H1 (cell line): Measurements from ENCODE around the gene LRRC4C. TPM values are rescaled to one million over a fixed set of nuclear protein-coding genes. Genes with fewer than 3 reads are reported as not detected.

ENCODE experiments used
- CTCF ChIA-PET: fragments of 300-600 bp; sonication (Branson Sonifier 250); formaldehyde crosslinking; loops from one replicate; lab custom pipeline; 2021; ENCODE audit not compliant: partially characterized antibody; lab: Charles Lee
- POLR2A ChIA-PET: fragments of 300-600 bp; sonication (Branson Sonifier 250); formaldehyde crosslinking; loops from one replicate; lab custom pipeline; 2021; ENCODE audit warnings: inconsistent platforms; ENCODE audit not compliant: partially characterized antibody; lab: Charles Lee
- DNase-seq, 2 experiments: peaks; one replicate each; pipeline versions ENCODE4 v3.0.0 to v3.0.0-alpha.2; 2010 to 2022; ENCODE audit warnings: low spot score in 2 of 2, low read depth in 1 of 2, mixed read lengths in 1 of 2
- FAIRE-seq: peaks from 2 replicates; lab custom pipeline; 2011; peaks lifted over from hg19 to GRCh38; lab: Jason Lieb, UNC
- H2AFZ ChIP-seq: 2 replicates; pipeline ENCODE4 v1.8.1; 2012; ENCODE audit warnings: low read length, inconsistent platforms
- H2AK5ac ChIP-seq: 2 replicates; pipeline ENCODE4 v1.6.1; 2013; ENCODE audit warnings: low read depth, low read length
- H2BK120ac ChIP-seq: replicated peaks from 2 replicates; pipeline ENCODE3; 2013; ENCODE audit warnings: low read depth, low read length, inconsistent platforms
- H2BK12ac ChIP-seq: 2 replicates; pipeline ENCODE4 v1.6.1; 2013; ENCODE audit warnings: low read depth, low read length
- H2BK15ac ChIP-seq: 2 replicates; pipeline ENCODE4 v1.6.1; 2013; ENCODE audit warnings: low read length
- H2BK20ac ChIP-seq: 2 replicates; pipeline ENCODE4 v1.6.1; 2013; ENCODE audit warnings: low read length
- H2BK5ac ChIP-seq: 2 replicates; pipeline ENCODE4 v1.6.1; 2013; ENCODE audit warnings: low read depth, low read length
- H3K14ac ChIP-seq: 2 replicates; pipeline ENCODE4 v1.6.1; 2013; ENCODE audit warnings: inconsistent platforms; ENCODE audit not compliant: insufficient read length
- H3K18ac ChIP-seq: 2 replicates; pipeline ENCODE4 v1.6.1; 2013; ENCODE audit warnings: low read length; ENCODE audit errors: extremely low read depth
- H3K23ac ChIP-seq: 2 replicates; pipeline ENCODE4 v1.6.1; 2013; ENCODE audit warnings: inconsistent platforms; ENCODE audit not compliant: insufficient read length
- H3K23me2 ChIP-seq: 2 replicates; pipeline ENCODE4 v1.6.1; 2013; ENCODE audit warnings: low read depth, low read length
- H3K27ac ChIP-seq: 2 replicates; pipeline ENCODE4 v1.6.1; 2011; ENCODE audit warnings: low read depth, low read length, inconsistent platforms
- H3K27me3 ChIP-seq, 4 experiments: replicated peaks in 1 of 4; 1 replicate in 1 of 4; 2 replicates in 3 of 4; pipeline versions ENCODE4 v1.6.1 to v1.8.1; 2011 to 2013; ENCODE audit warnings: low read length in 3 of 4, mild to moderate bottlenecking in 3 of 4, inconsistent platforms in 2 of 4, mixed read lengths in 2 of 4, moderate library complexity in 1 of 4; ENCODE audit not compliant: control insufficient read depth in 3 of 4, insufficient read depth in 3 of 4; ENCODE audit errors: extremely low read depth in 1 of 4
- H3K36me3 ChIP-seq, 4 experiments: 2 replicates each; pipeline versions ENCODE4 v1.6.1 to v1.8.1; 2011 to 2013; ENCODE audit warnings: mild to moderate bottlenecking in 4 of 4, low read length in 3 of 4, moderate library complexity in 2 of 4, control low read depth in 1 of 4, inconsistent platforms in 1 of 4; ENCODE audit not compliant: insufficient read depth in 4 of 4, control insufficient read depth in 2 of 4
- H3K4ac ChIP-seq: replicated peaks from 2 replicates; pipeline ENCODE3; 2013; ENCODE audit warnings: low read length, low read depth, mixed read lengths, inconsistent platforms; ENCODE audit not compliant: insufficient read length
- H3K4me1 ChIP-seq, 4 experiments: replicated peaks in 1 of 4; 1 replicate in 1 of 4; 2 replicates in 3 of 4; pipeline versions ENCODE4 v1.6.1 to v1.8.1; 2011 to 2013; ENCODE audit warnings: low read length in 3 of 4, inconsistent platforms in 2 of 4, mixed read lengths in 1 of 4; ENCODE audit not compliant: insufficient read depth in 4 of 4, control insufficient read depth in 3 of 4
- H3K4me2 ChIP-seq, 2 experiments: 2 replicates each; pipeline versions ENCODE4 v1.6.1 to v1.8.1; 2011 to 2013; ENCODE audit warnings: low read depth in 2 of 2, low read length in 2 of 2, control low read depth in 1 of 2, inconsistent platforms in 1 of 2, mild to moderate bottlenecking in 1 of 2; ENCODE audit not compliant: insufficient read depth in 1 of 2
- H3K4me3 ChIP-seq, 4 experiments: fragments of 200-600, 300-600 bp in 1 of 4; sonication (generic), shearing (Covaris generic), sonication (Bioruptor Twin) in 1 of 4; 2 replicates each; pipeline versions ENCODE4 v1.5.1 to v1.8.1; 2011 to 2016; ENCODE audit warnings: low read length in 4 of 4, low read depth in 3 of 4, control low read depth in 2 of 4, inconsistent platforms in 2 of 4, mild to moderate bottlenecking in 2 of 4, mixed read lengths in 1 of 4, moderate library complexity in 1 of 4; ENCODE audit not compliant: insufficient read depth in 2 of 4; ENCODE audit errors: extremely low read depth in 1 of 4
- H3K56ac ChIP-seq: replicated peaks from 2 replicates; pipeline ENCODE3; 2013; ENCODE audit warnings: low read depth, mild to moderate bottlenecking, mixed read lengths, low read length, inconsistent platforms; ENCODE audit not compliant: insufficient read length
- H3K79me1 ChIP-seq: 2 replicates; pipeline ENCODE4 v1.6.1; 2013; ENCODE audit warnings: low read depth, low read length, control low read depth
- H3K79me2 ChIP-seq, 2 experiments: 2 replicates each; pipeline versions ENCODE4 v1.6.1 to v1.8.1; 2012 to 2013; ENCODE audit warnings: low read length in 2 of 2, mild to moderate bottlenecking in 2 of 2, inconsistent platforms in 1 of 2; ENCODE audit not compliant: insufficient read depth in 2 of 2, control insufficient read depth in 1 of 2
- H3K9ac ChIP-seq, 4 experiments: replicated peaks in 1 of 4; 1 replicate in 1 of 4; 2 replicates in 3 of 4; pipeline versions ENCODE4 v1.6.1 to v1.8.1; 2011 to 2013; ENCODE audit warnings: low read depth in 3 of 4, low read length in 3 of 4, control low read depth in 2 of 4, mild to moderate bottlenecking in 2 of 4, moderate library complexity in 2 of 4, inconsistent platforms in 1 of 4; ENCODE audit errors: extremely low read depth in 1 of 4
- H3K9me3 ChIP-seq, 2 experiments: 2 replicates each; pipeline versions ENCODE4 v1.6.1 to v1.8.1; 2012 to 2013; ENCODE audit warnings: mild to moderate bottlenecking in 2 of 2, moderate library complexity in 2 of 2, control low read depth in 1 of 2, inconsistent platforms in 1 of 2, low read depth in 1 of 2, low read length in 1 of 2, mixed read lengths in 1 of 2; ENCODE audit not compliant: insufficient read depth in 2 of 2
- H4K20me1 ChIP-seq, 2 experiments: replicated peaks in 1 of 2; 2 replicates each; pipeline versions ENCODE3 to v1.8.1; 2011 to 2013; ENCODE audit warnings: inconsistent platforms in 2 of 2, low read length in 2 of 2, mild to moderate bottlenecking in 1 of 2; ENCODE audit not compliant: insufficient read depth in 2 of 2, control insufficient read depth in 1 of 2
- H4K5ac ChIP-seq: 2 replicates; pipeline ENCODE4 v1.6.1; 2013; ENCODE audit warnings: low read length, low read depth, mixed read lengths, inconsistent platforms; ENCODE audit not compliant: insufficient read length
- H4K8ac ChIP-seq: 2 replicates; pipeline ENCODE4 v1.8.0; 2013; ENCODE audit warnings: mild to moderate bottlenecking, moderate library complexity, low read length, inconsistent platforms; ENCODE audit not compliant: insufficient read depth; ENCODE audit errors: extremely low read depth
- H4K91ac ChIP-seq: replicated peaks from 2 replicates; pipeline ENCODE3; 2013; ENCODE audit warnings: low read length, mixed read lengths, inconsistent platforms; ENCODE audit not compliant: insufficient read length
- CBX5 ChIP-seq: fragments of 300-800, 300-1000 bp; sonication (generic); IDR thresholded peaks from 2 replicates; pipeline ENCODE4 v1.7.1; 2016; ENCODE audit warnings: antibody characterized with exemption, low read length, low read depth
- POLR2AphosphoS5 ChIP-seq: IDR thresholded peaks from 2 replicates; pipeline ENCODE4 v1.6.1; 2011; ENCODE audit warnings: low read depth, low read length
- POU5F1 ChIP-seq: IDR thresholded peaks from 2 replicates; pipeline ENCODE4 v1.6.1; 2011; ENCODE audit warnings: low read depth, mild to moderate bottlenecking, low read length, moderate library complexity
- WGBS, 2 experiments: shearing (Covaris generic) in 1 of 2; methylation state at CpG; one replicate each; pipeline versions ENCODE4 v1.1.6 to v1.1.7; 2013 to 2015; ENCODE audit warnings: low lambda C conversion rate in 2 of 2, mixed read lengths in 2 of 2, inconsistent platforms in 1 of 2, low coverage in 1 of 2, missing lambda C conversion rate in 1 of 2; ENCODE audit not compliant: insufficient replicate concordance in 2 of 2, insufficient coverage in 1 of 2, insufficient read length in 1 of 2; ENCODE audit errors: extremely low coverage in 1 of 2, missing lambda C conversion rate in 1 of 2; 5-methylcytosine and 5-hydroxymethylcytosine counted together
- polyA plus RNA-seq, 7 experiments: library from polyadenylated mRNA; depleted of rRNA in 3 of 7; stranded (reverse) in 5 of 7; unstranded in 2 of 7; fragments of >200 nt in 5 of 7; fragments of 200-250 nt in 2 of 7; gene quantifications; 1 replicate in 5 of 7; 2 replicates in 1 of 7; 4 replicates in 1 of 7; pipeline versions ENCODE4 v1.2.1 to v1.2.3, GENCODE V29; 2011 to 2013; ENCODE audit warnings: missing spikeins in 2 of 7, mixed read lengths in 2 of 7
- total RNA-seq: library from RNA; stranded (reverse); fragmentation: NEBNext Ultra II Directional; extraction: Animal tissue kit (Norgen Biotek cat#: 25700); gene quantifications from 2 replicates; pipeline ENCODE4 v1.2.1, GENCODE V29; 2021

Gene LRRC4C
- total and polyA plus RNA-seq, 2 of the 8 experiments (the other 6 are each of a cell fraction or from before 2014, with no cell fraction given), result 0.23 to 2.2 TPM

DNA sequence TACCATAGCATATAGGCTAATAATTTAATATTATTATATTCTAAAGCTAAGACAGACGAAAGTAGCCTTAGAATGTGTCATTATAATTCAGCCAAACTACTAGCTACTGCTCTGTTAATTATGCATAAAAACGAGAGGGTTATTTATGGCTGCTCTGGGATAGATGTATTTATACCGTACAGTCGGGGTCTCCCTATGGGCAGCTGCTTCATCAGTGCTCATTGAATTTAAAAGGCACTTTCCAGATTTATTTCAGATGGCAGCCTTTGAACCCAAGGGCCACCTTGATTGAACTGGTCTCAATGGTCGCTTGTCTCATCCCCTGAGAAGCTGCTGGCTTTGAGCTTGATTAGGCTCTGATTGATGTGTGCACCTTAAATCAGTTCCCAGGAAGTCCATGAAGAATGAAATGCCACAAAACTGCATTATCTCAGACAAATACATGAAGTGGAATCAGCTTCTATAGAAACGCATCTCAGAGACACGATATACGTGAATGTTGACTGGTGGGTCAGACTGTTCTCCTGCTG lies 377.6 kb downstream of the LRRC4C start:
- no peak overlapping the region for H2BK120ac ChIP-seq
- TF ChIP-seq POU5F1 (no peak), CBX5 (no peak), POLR2AphosphoS5 (no peak)
- peaks cover 6% of the 10 kb centered on the region in 2 experiments; a peak in 3 of 4 replicates for H3K9me3 ChIP-seq
- H3K4ac ChIP-seq, result no peak overlapping the region
- H3K36me3 ChIP-seq, result no peaks in the 10 kb centered on the region
- no peak overlapping the region for H3K27ac ChIP-seq
- ChIA-PET CTCF (no interaction called here), POLR2A (no interaction called here)
- no peak overlapping the region for H2BK15ac ChIP-seq
- FAIRE-seq (no peak), DNase-seq (no peak)
- no peak overlapping the region for H3K4me2 ChIP-seq
- H2BK20ac ChIP-seq, result no peak overlapping the region
- no peak overlapping the region for H3K23ac ChIP-seq
- no peak overlapping the region for H4K5ac ChIP-seq
- no peaks in the 10 kb centered on the region for H3K79me1 ChIP-seq
- no peak overlapping the region for H3K4me3 ChIP-seq
- no peak overlapping the region for H3K56ac ChIP-seq
- H3K23me2 ChIP-seq, result no peaks in the 10 kb centered on the region
- no peak overlapping the region for H2AFZ ChIP-seq
- no peak overlapping the region for H2BK5ac ChIP-seq
- no peaks in the 10 kb centered on the region for H3K79me2 ChIP-seq
- H3K27me3 ChIP-seq, result no peaks in the 10 kb centered on the region
- no peak overlapping the region for H3K9ac ChIP-seq
- no peaks in the 10 kb centered on the region for H4K20me1 ChIP-seq
- H3K14ac ChIP-seq, result no peak overlapping the region
- 93% methylated on average over 8 of the region's 8 CpGs; no CpG with 5 or more reads in 1 of the 2 experiments for WGBS, 2 experiments
- peaks cover 0 to 5% (median 0%) of the 10 kb centered on the region in 4 experiments; a peak in 1 of 7 replicates for H3K4me1 ChIP-seq
- H4K91ac ChIP-seq, result no peak overlapping the region
- H4K8ac ChIP-seq, result no peak overlapping the region
- no peak overlapping the region for H3K18ac ChIP-seq
- H2AK5ac ChIP-seq, result no peak overlapping the region
- H2BK12ac ChIP-seq, result no peak overlapping the region
